H1 (cell line): ENCODE results near the gene CDYL2. TPM values are rescaled to one million over a fixed set of nuclear protein-coding genes. Genes with fewer than 3 reads are reported as not detected.

Experiments
- CTCF ChIA-PET: fragments of 300-600 bp; sonication (Branson Sonifier 250); formaldehyde crosslinking; loops from one replicate; lab custom pipeline; 2021; ENCODE audit not compliant: partially characterized antibody; lab: Charles Lee
- POLR2A ChIA-PET: fragments of 300-600 bp; sonication (Branson Sonifier 250); formaldehyde crosslinking; loops from one replicate; lab custom pipeline; 2021; ENCODE audit warnings: inconsistent platforms; ENCODE audit not compliant: partially characterized antibody; lab: Charles Lee
- DNase-seq, 2 experiments: peaks; one replicate each; pipeline versions ENCODE4 v3.0.0 to v3.0.0-alpha.2; 2010 to 2022; ENCODE audit warnings: low spot score in 2 of 2, low read depth in 1 of 2, mixed read lengths in 1 of 2
- FAIRE-seq: peaks from 2 replicates; lab custom pipeline; 2011; peaks lifted over from hg19 to GRCh38; lab: Jason Lieb, UNC
- H2AFZ ChIP-seq: 2 replicates; pipeline ENCODE4 v1.8.1; 2012; ENCODE audit warnings: low read length, inconsistent platforms
- H2AK5ac ChIP-seq: 2 replicates; pipeline ENCODE4 v1.6.1; 2013; ENCODE audit warnings: low read depth, low read length
- H2BK120ac ChIP-seq: replicated peaks from 2 replicates; pipeline ENCODE3; 2013; ENCODE audit warnings: low read depth, low read length, inconsistent platforms
- H2BK12ac ChIP-seq: 2 replicates; pipeline ENCODE4 v1.6.1; 2013; ENCODE audit warnings: low read depth, low read length
- H2BK15ac ChIP-seq: 2 replicates; pipeline ENCODE4 v1.6.1; 2013; ENCODE audit warnings: low read length
- H2BK20ac ChIP-seq: 2 replicates; pipeline ENCODE4 v1.6.1; 2013; ENCODE audit warnings: low read length
- H2BK5ac ChIP-seq: 2 replicates; pipeline ENCODE4 v1.6.1; 2013; ENCODE audit warnings: low read depth, low read length
- H3K14ac ChIP-seq: 2 replicates; pipeline ENCODE4 v1.6.1; 2013; ENCODE audit warnings: inconsistent platforms; ENCODE audit not compliant: insufficient read length
- H3K18ac ChIP-seq: 2 replicates; pipeline ENCODE4 v1.6.1; 2013; ENCODE audit warnings: low read length; ENCODE audit errors: extremely low read depth
- H3K23ac ChIP-seq: 2 replicates; pipeline ENCODE4 v1.6.1; 2013; ENCODE audit warnings: inconsistent platforms; ENCODE audit not compliant: insufficient read length
- H3K23me2 ChIP-seq: 2 replicates; pipeline ENCODE4 v1.6.1; 2013; ENCODE audit warnings: low read depth, low read length
- H3K27ac ChIP-seq: 2 replicates; pipeline ENCODE4 v1.6.1; 2011; ENCODE audit warnings: low read depth, low read length, inconsistent platforms
- H3K27me3 ChIP-seq, 4 experiments: replicated peaks in 1 of 4; 1 replicate in 1 of 4; 2 replicates in 3 of 4; pipeline versions ENCODE4 v1.6.1 to v1.8.1; 2011 to 2013; ENCODE audit warnings: low read length in 3 of 4, mild to moderate bottlenecking in 3 of 4, inconsistent platforms in 2 of 4, mixed read lengths in 2 of 4, moderate library complexity in 1 of 4; ENCODE audit not compliant: control insufficient read depth in 3 of 4, insufficient read depth in 3 of 4; ENCODE audit errors: extremely low read depth in 1 of 4
- H3K36me3 ChIP-seq, 4 experiments: 2 replicates each; pipeline versions ENCODE4 v1.6.1 to v1.8.1; 2011 to 2013; ENCODE audit warnings: mild to moderate bottlenecking in 4 of 4, low read length in 3 of 4, moderate library complexity in 2 of 4, control low read depth in 1 of 4, inconsistent platforms in 1 of 4; ENCODE audit not compliant: insufficient read depth in 4 of 4, control insufficient read depth in 2 of 4
- H3K4ac ChIP-seq: replicated peaks from 2 replicates; pipeline ENCODE3; 2013; ENCODE audit warnings: low read length, low read depth, mixed read lengths, inconsistent platforms; ENCODE audit not compliant: insufficient read length
- H3K4me1 ChIP-seq, 4 experiments: replicated peaks in 1 of 4; 1 replicate in 1 of 4; 2 replicates in 3 of 4; pipeline versions ENCODE4 v1.6.1 to v1.8.1; 2011 to 2013; ENCODE audit warnings: low read length in 3 of 4, inconsistent platforms in 2 of 4, mixed read lengths in 1 of 4; ENCODE audit not compliant: insufficient read depth in 4 of 4, control insufficient read depth in 3 of 4
- H3K4me2 ChIP-seq, 2 experiments: 2 replicates each; pipeline versions ENCODE4 v1.6.1 to v1.8.1; 2011 to 2013; ENCODE audit warnings: low read depth in 2 of 2, low read length in 2 of 2, control low read depth in 1 of 2, inconsistent platforms in 1 of 2, mild to moderate bottlenecking in 1 of 2; ENCODE audit not compliant: insufficient read depth in 1 of 2
- H3K4me3 ChIP-seq, 4 experiments: fragments of 200-600, 300-600 bp in 1 of 4; sonication (generic), shearing (Covaris generic), sonication (Bioruptor Twin) in 1 of 4; 2 replicates each; pipeline versions ENCODE4 v1.5.1 to v1.8.1; 2011 to 2016; ENCODE audit warnings: low read length in 4 of 4, low read depth in 3 of 4, control low read depth in 2 of 4, inconsistent platforms in 2 of 4, mild to moderate bottlenecking in 2 of 4, mixed read lengths in 1 of 4, moderate library complexity in 1 of 4; ENCODE audit not compliant: insufficient read depth in 2 of 4; ENCODE audit errors: extremely low read depth in 1 of 4
- H3K56ac ChIP-seq: replicated peaks from 2 replicates; pipeline ENCODE3; 2013; ENCODE audit warnings: low read depth, mild to moderate bottlenecking, mixed read lengths, low read length, inconsistent platforms; ENCODE audit not compliant: insufficient read length
- H3K79me1 ChIP-seq: 2 replicates; pipeline ENCODE4 v1.6.1; 2013; ENCODE audit warnings: low read depth, low read length, control low read depth
- H3K79me2 ChIP-seq, 2 experiments: 2 replicates each; pipeline versions ENCODE4 v1.6.1 to v1.8.1; 2012 to 2013; ENCODE audit warnings: low read length in 2 of 2, mild to moderate bottlenecking in 2 of 2, inconsistent platforms in 1 of 2; ENCODE audit not compliant: insufficient read depth in 2 of 2, control insufficient read depth in 1 of 2
- H3K9ac ChIP-seq, 4 experiments: replicated peaks in 1 of 4; 1 replicate in 1 of 4; 2 replicates in 3 of 4; pipeline versions ENCODE4 v1.6.1 to v1.8.1; 2011 to 2013; ENCODE audit warnings: low read depth in 3 of 4, low read length in 3 of 4, control low read depth in 2 of 4, mild to moderate bottlenecking in 2 of 4, moderate library complexity in 2 of 4, inconsistent platforms in 1 of 4; ENCODE audit errors: extremely low read depth in 1 of 4
- H3K9me3 ChIP-seq, 2 experiments: 2 replicates each; pipeline versions ENCODE4 v1.6.1 to v1.8.1; 2012 to 2013; ENCODE audit warnings: mild to moderate bottlenecking in 2 of 2, moderate library complexity in 2 of 2, control low read depth in 1 of 2, inconsistent platforms in 1 of 2, low read depth in 1 of 2, low read length in 1 of 2, mixed read lengths in 1 of 2; ENCODE audit not compliant: insufficient read depth in 2 of 2
- H4K20me1 ChIP-seq, 2 experiments: replicated peaks in 1 of 2; 2 replicates each; pipeline versions ENCODE3 to v1.8.1; 2011 to 2013; ENCODE audit warnings: inconsistent platforms in 2 of 2, low read length in 2 of 2, mild to moderate bottlenecking in 1 of 2; ENCODE audit not compliant: insufficient read depth in 2 of 2, control insufficient read depth in 1 of 2
- H4K5ac ChIP-seq: 2 replicates; pipeline ENCODE4 v1.6.1; 2013; ENCODE audit warnings: low read length, low read depth, mixed read lengths, inconsistent platforms; ENCODE audit not compliant: insufficient read length
- H4K8ac ChIP-seq: 2 replicates; pipeline ENCODE4 v1.8.0; 2013; ENCODE audit warnings: mild to moderate bottlenecking, moderate library complexity, low read length, inconsistent platforms; ENCODE audit not compliant: insufficient read depth; ENCODE audit errors: extremely low read depth
- H4K91ac ChIP-seq: replicated peaks from 2 replicates; pipeline ENCODE3; 2013; ENCODE audit warnings: low read length, mixed read lengths, inconsistent platforms; ENCODE audit not compliant: insufficient read length
- BRCA1 ChIP-seq: IDR thresholded peaks from 2 replicates; pipeline ENCODE4 v1.6.1; 2012; ENCODE audit warnings: low read depth, low read length, improper control_type of control experiment
- HDAC6 ChIP-seq: IDR thresholded peaks from one replicate; pipeline ENCODE4 v1.7.1; 2012; ENCODE audit warnings: low read depth, mild to moderate bottlenecking, inconsistent platforms, low read length, moderate library complexity
- JUN ChIP-seq: IDR thresholded peaks from 2 replicates; pipeline ENCODE4 v1.6.1; 2011; ENCODE audit warnings: low read depth, mild to moderate bottlenecking, improper control_type of control experiment, low read length
- RBBP5 ChIP-seq: IDR thresholded peaks from 2 replicates; pipeline ENCODE4 v1.7.1; 2012; ENCODE audit warnings: low read depth, mild to moderate bottlenecking, inconsistent platforms, low read length, moderate library complexity, borderline replicate concordance
- RFX5 ChIP-seq: IDR thresholded peaks from 2 replicates; pipeline ENCODE4 v1.6.1; 2011; ENCODE audit warnings: low read depth, low read length, improper control_type of control experiment, borderline replicate concordance
- SAP30 ChIP-seq: fragments of 300-600 bp; sonication (generic); IDR thresholded peaks from 2 replicates; pipeline ENCODE4 v1.7.1; 2012; ENCODE audit warnings: low read length, moderate library complexity, mild to moderate bottlenecking, inconsistent platforms; ENCODE audit not compliant: insufficient read depth, insufficient replicate concordance
- SIN3A ChIP-seq, 2 experiments: IDR thresholded peaks in 1 of 2; conservative IDR thresholded peaks in 1 of 2; 2 replicates each; pipeline ENCODE4 v1.6.1; 2011 to 2012; ENCODE audit warnings: low read length in 2 of 2, improper control_type of control experiment in 1 of 2, low read depth in 1 of 2, mild to moderate bottlenecking in 1 of 2
- SP2 ChIP-seq: IDR thresholded peaks from 2 replicates; pipeline ENCODE4 v1.6.1; 2012; ENCODE audit warnings: mild to moderate bottlenecking, low read length, inconsistent platforms
- SRF ChIP-seq: IDR thresholded peaks from 2 replicates; pipeline ENCODE4 v1.6.1; 2011; ENCODE audit warnings: mild to moderate bottlenecking, low read depth, low read length, moderate library complexity
- USF2 ChIP-seq: IDR thresholded peaks from 2 replicates; pipeline ENCODE4 v1.6.1; 2011; ENCODE audit warnings: low read length, improper control_type of control experiment
- polyA plus RNA-seq, 7 experiments: library from polyadenylated mRNA; depleted of rRNA in 3 of 7; stranded (reverse) in 5 of 7; unstranded in 2 of 7; fragments of >200 nt in 5 of 7; fragments of 200-250 nt in 2 of 7; gene quantifications; 1 replicate in 5 of 7; 2 replicates in 1 of 7; 4 replicates in 1 of 7; pipeline versions ENCODE4 v1.2.1 to v1.2.3, GENCODE V29; 2011 to 2013; ENCODE audit warnings: missing spikeins in 2 of 7, mixed read lengths in 2 of 7
- total RNA-seq: library from RNA; stranded (reverse); fragmentation: NEBNext Ultra II Directional; extraction: Animal tissue kit (Norgen Biotek cat#: 25700); gene quantifications from 2 replicates; pipeline ENCODE4 v1.2.1, GENCODE V29; 2021

Gene CDYL2
- total and polyA plus RNA-seq, 2 of the 8 experiments (the other 6 are each of a cell fraction or from before 2014, with no cell fraction given) = 0.33 to 5.3 TPM

DNA sequence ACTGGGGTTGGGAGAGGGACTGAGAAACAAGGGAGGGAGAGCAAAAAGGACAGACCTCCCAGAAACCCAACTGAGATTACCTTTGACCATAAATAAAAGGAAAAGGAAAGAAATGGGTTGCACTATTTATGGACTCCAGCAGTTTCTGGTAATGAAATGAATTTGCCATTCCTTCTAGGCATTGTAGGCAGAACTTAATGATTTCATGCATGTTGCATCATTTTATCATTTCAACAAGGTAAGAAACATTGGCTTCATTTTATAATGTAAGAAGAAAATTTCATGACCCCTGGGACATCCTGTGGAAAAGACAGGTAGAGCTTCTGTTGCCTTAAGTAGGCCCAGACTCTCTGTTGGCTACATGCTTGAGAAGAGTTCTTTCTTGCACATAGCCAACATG, 8.2 kb upstream of the CDYL2 start:
- Histone ChIP-seq H3K18ac (no peak overlapping the region), H3K23me2 (no peaks in the 10 kb centered on the region; the same call in 1 of the 2 replicates), H3K79me2 (no peaks in the 10 kb centered on the region), H3K4me1 (no peaks in the 10 kb centered on the region), H4K91ac (no peak overlapping the region), H3K56ac (no peak overlapping the region), H2BK120ac (no peak overlapping the region), H2BK5ac (no peak overlapping the region), H2BK20ac (no peak overlapping the region), H3K4ac (no peak overlapping the region), H3K9ac (no peak overlapping the region), H3K27ac (no peak overlapping the region), H2AK5ac (no peak overlapping the region), H4K5ac (no peak overlapping the region), H2AFZ (no peak overlapping the region), H4K20me1 (no peaks in the 10 kb centered on the region), H3K4me3 (no peak overlapping the region), H3K4me2 (no peak overlapping the region), H3K23ac (no peak overlapping the region), H3K79me1 (no peaks in the 10 kb centered on the region), H4K8ac (no peak overlapping the region), H3K36me3 (no peaks in the 10 kb centered on the region), H2BK12ac (no peak overlapping the region), H2BK15ac (no peak overlapping the region), H3K14ac (no peak overlapping the region), H3K27me3 (no peaks in the 10 kb centered on the region), H3K9me3 (peaks cover 11 to 13% of the 10 kb centered on the region in 2 experiments; a peak in 3 of 4 replicates)
- FAIRE-seq = no peak
- TF ChIP-seq BRCA1 = no peak
- TF ChIP-seq USF2 = no peak
- TF ChIP-seq SIN3A (conservative IDR thresholded peaks at IDR 0.05 in 1 of 2, IDR thresholded peaks at IDR 0.05 in 1 of 2; ENCODE audit: low read depth in 1 of 2, low read length in 2 of 2) = no peak
- no peak for TF ChIP-seq RBBP5
- no peak for TF ChIP-seq RFX5
- TF ChIP-seq SAP30 = no peak
- TF ChIP-seq HDAC6 = no peak
- no peak for TF ChIP-seq SRF
- TF ChIP-seq SP2 = no peak
- no peak for TF ChIP-seq JUN
- DNase-seq = no peak
- POLR2A ChIA-PET = no interaction called here
- CTCF ChIA-PET = interaction anchor here (0.9 to 2.3 kb wide), 2 partner anchors 13 to 127 kb away, joined by 3 to 7 read pairs; no protein-coding TSS in a partner anchor
